HTERT RPE-1 (cell line): Measurements from ENCODE around the gene TSHZ3.

ENCODE experiments used
- in situ Hi-C: fragments of 300-500 bp; cut with MboI; formaldehyde crosslinking; loops from 4 replicates; pipeline ENCODE4 v1.14.3; 2020; ENCODE audit warnings: low sequenced_read_pairs

Gene TSHZ3

GRCh38 chr19:31252441-31252840, 96.8 kb downstream of the TSHZ3 start:
- in situ Hi-C loops: no loop called here

- in situ Hi-C loops: no loop called here
Measured at GRCh38 chr19:31249217-31249616, 100.0 kb downstream of the TSHZ3 start.

- in situ Hi-C loops: no loop called here
Measured at GRCh38 chr19:31235806-31236205, 113.4 kb downstream of the TSHZ3 start.

GRCh38 chr19:31233295-31233800, 115.9 kb downstream of the TSHZ3 start:
- in situ Hi-C loops: no loop called here

- in situ Hi-C loops: no loop called here
Measured at GRCh38 chr19:31232871-31233270, 116.4 kb downstream of the TSHZ3 start.

GRCh38 chr19:31232180-31232579, 117.1 kb downstream of the TSHZ3 start:
- in situ Hi-C loops: no loop called here

- in situ Hi-C loops: no loop called here
Measured at GRCh38 chr19:31231237-31231636, 118.0 kb downstream of the TSHZ3 start.

GRCh38 chr19:31226151-31226935, 122.9 kb downstream of the TSHZ3 start:
- in situ Hi-C loops: no loop called here
